ENCODE measurements around the gene TMEM59.

- TF ChIP-seq CTCF (IDR thresholded peaks at IDR 0.05; ENCODE audit: low read depth, low read length, poor library complexity, severe bottlenecking) (no peak), EZH2phosphoT487 (IDR thresholded peaks at IDR 0.05; ENCODE audit: borderline replicate concordance, low read length) (no peak)
Measured at GRCh38 chr1:54007613-54008012, 45.4 kb downstream of the TMEM59 start.
